ENCODE data around the gene ADK. TPM values are rescaled to one million over a fixed set of nuclear protein-coding genes. Genes with fewer than 3 reads are reported as not detected.

The ADK gene
- total and polyA plus RNA-seq, 2 donors (not counting 3 experiments of a cell fraction or from before 2014, with no cell fraction given) = 11.7 to 46.5 TPM

DNA sequence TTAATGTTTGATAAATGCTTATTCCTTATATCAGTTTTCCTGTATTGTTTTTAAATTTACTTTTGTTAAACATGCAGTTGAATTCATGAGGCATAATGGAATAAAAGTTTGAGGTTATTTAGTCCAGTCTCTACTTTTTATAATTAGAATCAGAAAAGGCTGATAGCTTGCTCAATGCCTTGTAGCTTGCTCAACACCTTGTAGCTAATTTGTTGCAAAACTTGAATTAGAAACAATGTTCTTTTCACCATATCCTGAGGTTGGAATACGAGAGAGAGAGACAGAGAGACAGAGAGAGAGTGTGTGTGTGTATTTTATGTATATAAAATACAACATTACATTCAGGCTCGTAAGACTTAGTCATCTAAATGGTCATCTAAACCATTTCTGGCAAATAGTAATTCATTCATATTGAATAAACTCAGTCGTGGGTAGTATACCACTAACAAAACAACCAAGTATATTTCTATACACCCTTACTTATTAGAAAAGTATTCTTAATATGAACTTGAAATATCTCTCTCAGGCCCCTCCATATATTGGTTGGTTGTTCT, 243.5 kb downstream of the ADK start:
- FAIRE-seq (no peak), DNase-seq (ENCODE audit: low read depth, low spot score) (no peak)
- peaks cover 0 to 4% of the 10 kb centered on the region in 2 experiments for H3K36me3 ChIP-seq (ENCODE audit: control insufficient read depth in 2 of 2, extremely low read depth in 1 of 2, insufficient read depth in 2 of 2, low read length in 2 of 2)
- H3K9me1 ChIP-seq (replicated peaks; ENCODE audit: control insufficient read depth, extremely low read depth, insufficient read depth, low read length) = no peaks in the 10 kb centered on the region
- BruUV-seq (replicated peaks) = no TSS peak
- H3K4me1 ChIP-seq (ENCODE audit: control insufficient read depth, extremely low read depth, insufficient read depth, low read length) = peaks cover 10% of the 10 kb centered on the region
- no peak overlapping the region for H3K27ac ChIP-seq (ENCODE audit: insufficient read depth, low read depth, low read length)
- peaks cover 6% of the 10 kb centered on the region for H3K79me2 ChIP-seq (ENCODE audit: control insufficient read depth, insufficient read depth, low read length)
- dilution Hi-C loops (cut with MboI; ENCODE audit: extremely low pct_ligation_motif_present, low sequenced_read_pairs) = no loop called here
- H3K4me2 ChIP-seq (ENCODE audit: insufficient read depth, low read length) = no peak overlapping the region
- ChIA-PET CTCF (no interaction called here), POLR2A (no interaction called here)
- H3K9me3 ChIP-seq (replicated peaks; ENCODE audit: control insufficient read depth, insufficient read depth, low read length) = no peaks in the 10 kb centered on the region
- no peak for TF ChIP-seq POLR2AphosphoS5 (IDR thresholded peaks at IDR 0.05; ENCODE audit: insufficient read depth, low read depth, low read length)
- TF ChIP-seq, protein P1, sequence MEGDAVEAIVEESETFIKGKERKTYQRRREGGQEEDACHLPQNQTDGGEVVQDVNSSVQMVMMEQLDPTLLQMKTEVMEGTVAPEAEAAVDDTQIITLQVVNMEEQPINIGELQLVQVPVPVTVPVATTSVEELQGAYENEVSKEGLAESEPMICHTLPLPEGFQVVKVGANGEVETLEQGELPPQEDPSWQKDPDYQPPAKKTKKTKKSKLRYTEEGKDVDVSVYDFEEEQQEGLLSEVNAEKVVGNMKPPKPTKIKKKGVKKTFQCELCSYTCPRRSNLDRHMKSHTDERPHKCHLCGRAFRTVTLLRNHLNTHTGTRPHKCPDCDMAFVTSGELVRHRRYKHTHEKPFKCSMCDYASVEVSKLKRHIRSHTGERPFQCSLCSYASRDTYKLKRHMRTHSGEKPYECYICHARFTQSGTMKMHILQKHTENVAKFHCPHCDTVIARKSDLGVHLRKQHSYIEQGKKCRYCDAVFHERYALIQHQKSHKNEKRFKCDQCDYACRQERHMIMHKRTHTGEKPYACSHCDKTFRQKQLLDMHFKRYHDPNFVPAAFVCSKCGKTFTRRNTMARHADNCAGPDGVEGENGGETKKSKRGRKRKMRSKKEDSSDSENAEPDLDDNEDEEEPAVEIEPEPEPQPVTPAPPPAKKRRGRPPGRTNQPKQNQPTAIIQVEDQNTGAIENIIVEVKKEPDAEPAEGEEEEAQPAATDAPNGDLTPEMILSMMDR (IDR thresholded peaks at IDR 0.05; ENCODE audit: extremely low read depth in 1 of 2, insufficient read depth in 1 of 2, low read depth in 1 of 2, low read length in 2 of 2) = no peak
- TF ChIP-seq FOS (IDR thresholded peaks at IDR 0.05; ENCODE audit: borderline replicate concordance, insufficient read depth, low read length) = no peak
- no peak for TF ChIP-seq GATA2 (IDR thresholded peaks at IDR 0.05; ENCODE audit: insufficient read depth, insufficient read length, low read depth, low read length)
- TF ChIP-seq EZH2 (IDR thresholded peaks at IDR 0.05; ENCODE audit: borderline replicate concordance, low read depth, low read length, severe bottlenecking) = no peak
- no peak for TF ChIP-seq POLR2A (IDR thresholded peaks at IDR 0.05; ENCODE audit: low read depth, low read length)
- no peak for TF ChIP-seq MYC (IDR thresholded peaks at IDR 0.05; ENCODE audit: low read depth, low read length)
- TF ChIP-seq, protein P2, sequence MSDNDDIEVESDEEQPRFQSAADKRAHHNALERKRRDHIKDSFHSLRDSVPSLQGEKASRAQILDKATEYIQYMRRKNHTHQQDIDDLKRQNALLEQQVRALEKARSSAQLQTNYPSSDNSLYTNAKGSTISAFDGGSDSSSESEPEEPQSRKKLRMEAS (IDR thresholded peaks at IDR 0.05; ENCODE audit: insufficient read depth, insufficient read length) = no peak
- no peak for TF ChIP-seq JUN (IDR thresholded peaks at IDR 0.05; ENCODE audit: borderline replicate concordance, insufficient read depth, insufficient read length, low read depth)
- intact Hi-C loops (cut with micrococcal nuclease) = no loop called here
- no peak overlapping the region for H2AFZ ChIP-seq (ENCODE audit: low read depth, low read length)
- no peak overlapping the region for H3K9ac ChIP-seq (replicated peaks; ENCODE audit: extremely low read depth, insufficient read depth, low read length)
- no peaks in the 10 kb centered on the region for H3K27me3 ChIP-seq (ENCODE audit: control insufficient read depth in 2 of 2, insufficient read depth in 2 of 2, low read length in 2 of 2)
- H4K20me1 ChIP-seq (replicated peaks; ENCODE audit: control insufficient read depth, extremely low read depth, insufficient read depth, low read length) = no peaks in the 10 kb centered on the region
- no peak overlapping the region for H3K4me3 ChIP-seq (replicated peaks in 1 of 3; ENCODE audit: insufficient read depth in 1 of 3, low read depth in 1 of 3, low read length in 3 of 3)

Data from endothelial cell of umbilical vein (primary cell).